NCI-H510A (cell line): ENCODE results near the gene RNF31.

Experiments
- DNase-seq: peaks from one replicate; lab custom pipeline; 2025; lab: John Stamatoyannopoulos, UW

The RNF31 gene

GRCh38 chr14:24159777-24160498 lies 12.6 kb downstream of the RNF31 start:
- no peak for DNase-seq

- DNase-seq = no peak
Measured at GRCh38 chr14:24160499-24160849, 13.2 kb downstream of the RNF31 start.

GRCh38 chr14:24160850-24161804 lies 13.8 kb downstream of the RNF31 start, which contains the start of gene IRF9:
Gene IRF9, plus strand, starts transcription at chr14:24161265. Its CDS starts 880 bp downstream, at chr14:24162145.
- DNase-seq = peak; percentile 85

- no peak for DNase-seq
Measured at GRCh38 chr14:24162093-24162492, 14.8 kb downstream of the RNF31 start.

GRCh38 chr14:24164518-24164991 lies 17.3 kb downstream of the RNF31 start:
- DNase-seq = no peak

GRCh38 chr14:24165785-24166184 lies 18.5 kb downstream of the RNF31 start:
- DNase-seq = no peak

GRCh38 chr14:24167469-24168114 lies 20.3 kb downstream of the RNF31 start:
- DNase-seq = no peak

- peak; percentile 95 for DNase-seq
Measured at GRCh38 chr14:24171422-24172260, 24.3 kb downstream of the RNF31 start, which contains the start of gene REC8. Gene REC8, plus strand, starts transcription at chr14:24172080. Its CDS starts 473 bp downstream, at chr14:24172553.

- DNase-seq = peak; percentile 3
Measured at GRCh38 chr14:24172261-24172860, 25.1 kb downstream of the RNF31 start.

GRCh38 chr14:24172871-24173281 lies 25.6 kb downstream of the RNF31 start:
- DNase-seq = no peak

GRCh38 chr14:24176599-24176998 lies 29.3 kb downstream of the RNF31 start:
- DNase-seq = no peak

GRCh38 chr14:24177041-24177825 lies 29.9 kb downstream of the RNF31 start:
- DNase-seq = no peak

- no peak for DNase-seq
Measured at GRCh38 chr14:24177891-24178290, 30.6 kb downstream of the RNF31 start.

- DNase-seq = no peak
Measured at GRCh38 chr14:24178399-24179178, 31.3 kb downstream of the RNF31 start.

GRCh38 chr14:24179294-24179960 lies 32.1 kb downstream of the RNF31 start:
- DNase-seq = no peak

GRCh38 chr14:24179961-24180796 lies 32.9 kb downstream of the RNF31 start:
- no peak for DNase-seq

GRCh38 chr14:24181371-24182077 lies 34.2 kb downstream of the RNF31 start:
- no peak for DNase-seq
